HepG2 (cell line): Measurements from ENCODE around the gene TPM3. TPM values are rescaled to one million over a fixed set of nuclear protein-coding genes. Genes with fewer than 3 reads are reported as not detected.

Source experiments
- CERS6 ChIP-seq: sonication (generic); formaldehyde crosslinking; IDR thresholded peaks from 2 replicates; pipeline ENCODE4 v1.5.0; 2020; ENCODE audit warnings: missing genetic modification reagents
- FOXM1 ChIP-seq: sonication (generic); formaldehyde crosslinking; IDR thresholded peaks from 2 replicates; pipeline ENCODE4 v1.5.0; 2020; ENCODE audit warnings: missing genetic modification reagents
- HMG20A ChIP-seq: IDR thresholded peaks from 2 replicates; pipeline ENCODE4 v1.6.1; 2016; ENCODE audit warnings: borderline replicate concordance
- KLF16 ChIP-seq, 2 experiments: sonication (generic) in 1 of 2; formaldehyde crosslinking in 1 of 2; IDR thresholded peaks; 2 replicates each; pipeline versions ENCODE4 v1.6.1 to v1.8.0; 2016 to 2023; ENCODE audit warnings: missing genetic modification reagents in 2 of 2, missing compliant biosample characterization in 1 of 2
- MAFK ChIP-seq, 2 experiments: IDR thresholded peaks in 1 of 2; conservative IDR thresholded peaks in 1 of 2; 2 replicates each; pipeline ENCODE4 v1.6.1; 2011; ENCODE audit warnings: improper control_type of control experiment in 2 of 2, low read length in 2 of 2
- MED13 ChIP-seq: sonication (generic); formaldehyde crosslinking; IDR thresholded peaks from 2 replicates; pipeline ENCODE4 v1.5.0; 2020; ENCODE audit warnings: missing genetic modification reagents
- PTBP1 ChIP-seq: fragments of 200-400 bp; formaldehyde crosslinking; IDR thresholded peaks from 2 replicates; pipeline ENCODE4 v1.6.1; 2018; ENCODE audit warnings: low read length, low read depth; ENCODE audit not compliant: poor library complexity, severe bottlenecking
- RERE ChIP-seq: IDR thresholded peaks from 2 replicates; pipeline ENCODE4 v1.6.1; 2016; ENCODE audit warnings: low read depth, missing genetic modification reagents, missing compliant biosample characterization
- SMARCE1 ChIP-seq: fragments of 450-650 bp; IDR thresholded peaks from 2 replicates; pipeline ENCODE4 v1.6.1; 2017; ENCODE audit warnings: borderline replicate concordance
- ZNF331 ChIP-seq: sonication (generic); formaldehyde crosslinking; IDR thresholded peaks from 2 replicates; pipeline ENCODE4 v1.4.0; 2020; ENCODE audit warnings: missing genetic modification reagents
- ZNF432 ChIP-seq: sonication (generic); formaldehyde crosslinking; IDR thresholded peaks from 2 replicates; pipeline ENCODE4 v1.5.0; 2020; ENCODE audit warnings: missing genetic modification reagents, mild to moderate bottlenecking, borderline replicate concordance
- ZNF557 ChIP-seq: sonication (generic); formaldehyde crosslinking; IDR thresholded peaks from 2 replicates; pipeline ENCODE4 v1.4.0; 2020; ENCODE audit warnings: missing genetic modification reagents
- ZNF576 ChIP-seq: sonication (generic); formaldehyde crosslinking; IDR thresholded peaks from 2 replicates; pipeline ENCODE4 v1.4.0; 2020; ENCODE audit warnings: mild to moderate bottlenecking, missing genetic modification reagents
- ZNF670 ChIP-seq: sonication (generic); formaldehyde crosslinking; IDR thresholded peaks from 2 replicates; pipeline ENCODE4 v1.8.0; 2022; ENCODE audit warnings: mild to moderate bottlenecking, missing genetic modification reagents, borderline replicate concordance
- polyA plus RNA-seq, 8 experiments: library from polyadenylated mRNA; depleted of rRNA in 3 of 8; stranded (reverse) in 7 of 8; unstranded in 1 of 8; fragments of >200 nt; fragmentation: Illumina TruSeq in 4 of 8; extraction: Trizol in 4 of 8; gene quantifications; 2 replicates each; pipeline versions ENCODE4 v1.2.1 to v1.2.3, GENCODE V29; 2011 to 2016; ENCODE audit warnings: low read depth in 4 of 8, missing spikeins in 1 of 8, mixed read lengths in 1 of 8; ENCODE audit not compliant: insufficient read depth in 1 of 8
- total RNA-seq, 5 experiments: library from RNA; depleted of rRNA; stranded (reverse); fragments of >200 nt; fragmentation: Illumina TruSeq; extraction: Trizol; gene quantifications; 2 replicates each; pipeline ENCODE4 v1.2.3, GENCODE V29; 2016; ENCODE audit warnings: low read depth in 1 of 5
- TF ChIP-seq, protein P1 (sequence below): sonication (generic); formaldehyde crosslinking; IDR thresholded peaks from 2 replicates; pipeline ENCODE4 v1.5.0; 2020; ENCODE audit warnings: mild to moderate bottlenecking, missing genetic modification reagents, borderline replicate concordance

The TPM3 gene
- total and polyA plus RNA-seq, 2 of the 13 experiments (the other 11 are each of a cell fraction or from before 2014, with no cell fraction given), result 160 to 307 TPM

DNA sequence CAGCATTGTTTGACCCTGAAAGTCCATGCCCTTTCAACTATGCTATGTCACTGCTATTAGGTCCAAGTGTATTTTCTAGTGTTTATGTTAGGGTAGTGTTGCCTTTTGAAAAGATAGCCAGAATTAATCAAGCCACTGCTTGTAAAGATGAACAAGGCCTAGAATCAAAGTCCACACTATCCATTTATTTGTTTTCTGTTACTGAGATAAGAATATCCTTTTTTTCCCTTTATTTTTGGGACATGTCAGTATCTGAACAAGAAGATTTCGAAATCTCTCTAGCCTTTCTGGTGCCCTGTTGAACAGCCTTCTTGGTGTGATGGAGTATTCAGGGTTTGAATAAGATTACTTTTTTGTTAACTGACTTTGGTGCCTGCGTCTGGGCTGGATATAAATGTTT, 45.5 kb upstream of the TPM3 start (continued):
- TF ChIP-seq, protein P1, sequence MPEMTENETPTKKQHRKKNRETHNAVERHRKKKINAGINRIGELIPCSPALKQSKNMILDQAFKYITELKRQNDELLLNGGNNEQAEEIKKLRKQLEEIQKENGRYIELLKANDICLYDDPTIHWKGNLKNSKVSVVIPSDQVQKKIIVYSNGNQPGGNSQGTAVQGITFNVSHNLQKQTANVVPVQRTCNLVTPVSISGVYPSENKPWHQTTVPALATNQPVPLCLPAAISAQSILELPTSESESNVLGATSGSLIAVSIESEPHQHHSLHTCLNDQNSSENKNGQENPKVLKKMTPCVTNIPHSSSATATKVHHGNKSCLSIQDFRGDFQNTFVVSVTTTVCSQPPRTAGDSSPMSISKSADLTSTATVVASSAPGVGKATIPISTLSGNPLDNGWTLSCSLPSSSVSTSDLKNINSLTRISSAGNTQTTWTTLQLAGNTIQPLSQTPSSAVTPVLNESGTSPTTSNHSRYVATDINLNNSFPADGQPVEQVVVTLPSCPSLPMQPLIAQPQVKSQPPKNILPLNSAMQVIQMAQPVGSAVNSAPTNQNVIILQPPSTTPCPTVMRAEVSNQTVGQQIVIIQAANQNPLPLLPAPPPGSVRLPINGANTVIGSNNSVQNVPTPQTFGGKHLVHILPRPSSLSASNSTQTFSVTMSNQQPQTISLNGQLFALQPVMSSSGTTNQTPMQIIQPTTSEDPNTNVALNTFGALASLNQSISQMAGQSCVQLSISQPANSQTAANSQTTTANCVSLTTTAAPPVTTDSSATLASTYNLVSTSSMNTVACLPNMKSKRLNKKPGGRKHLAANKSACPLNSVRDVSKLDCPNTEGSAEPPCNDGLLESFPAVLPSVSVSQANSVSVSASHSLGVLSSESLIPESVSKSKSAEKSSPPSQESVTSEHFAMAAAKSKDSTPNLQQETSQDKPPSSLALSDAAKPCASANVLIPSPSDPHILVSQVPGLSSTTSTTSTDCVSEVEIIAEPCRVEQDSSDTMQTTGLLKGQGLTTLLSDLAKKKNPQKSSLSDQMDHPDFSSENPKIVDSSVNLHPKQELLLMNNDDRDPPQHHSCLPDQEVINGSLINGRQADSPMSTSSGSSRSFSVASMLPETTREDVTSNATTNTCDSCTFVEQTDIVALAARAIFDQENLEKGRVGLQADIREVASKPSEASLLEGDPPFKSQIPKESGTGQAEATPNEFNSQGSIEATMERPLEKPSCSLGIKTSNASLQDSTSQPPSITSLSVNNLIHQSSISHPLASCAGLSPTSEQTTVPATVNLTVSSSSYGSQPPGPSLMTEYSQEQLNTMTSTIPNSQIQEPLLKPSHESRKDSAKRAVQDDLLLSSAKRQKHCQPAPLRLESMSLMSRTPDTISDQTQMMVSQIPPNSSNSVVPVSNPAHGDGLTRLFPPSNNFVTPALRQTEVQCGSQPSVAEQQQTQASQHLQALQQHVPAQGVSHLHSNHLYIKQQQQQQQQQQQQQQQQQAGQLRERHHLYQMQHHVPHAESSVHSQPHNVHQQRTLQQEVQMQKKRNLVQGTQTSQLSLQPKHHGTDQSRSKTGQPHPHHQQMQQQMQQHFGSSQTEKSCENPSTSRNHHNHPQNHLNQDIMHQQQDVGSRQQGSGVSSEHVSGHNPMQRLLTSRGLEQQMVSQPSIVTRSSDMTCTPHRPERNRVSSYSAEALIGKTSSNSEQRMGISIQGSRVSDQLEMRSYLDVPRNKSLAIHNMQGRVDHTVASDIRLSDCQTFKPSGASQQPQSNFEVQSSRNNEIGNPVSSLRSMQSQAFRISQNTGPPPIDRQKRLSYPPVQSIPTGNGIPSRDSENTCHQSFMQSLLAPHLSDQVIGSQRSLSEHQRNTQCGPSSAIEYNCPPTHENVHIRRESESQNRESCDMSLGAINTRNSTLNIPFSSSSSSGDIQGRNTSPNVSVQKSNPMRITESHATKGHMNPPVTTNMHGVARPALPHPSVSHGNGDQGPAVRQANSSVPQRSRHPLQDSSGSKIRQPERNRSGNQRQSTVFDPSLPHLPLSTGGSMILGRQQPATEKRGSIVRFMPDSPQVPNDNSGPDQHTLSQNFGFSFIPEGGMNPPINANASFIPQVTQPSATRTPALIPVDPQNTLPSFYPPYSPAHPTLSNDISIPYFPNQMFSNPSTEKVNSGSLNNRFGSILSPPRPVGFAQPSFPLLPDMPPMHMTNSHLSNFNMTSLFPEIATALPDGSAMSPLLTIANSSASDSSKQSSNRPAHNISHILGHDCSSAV (CRISPR knock-in tag), result no peak
- no peak for TF ChIP-seq ZNF432 (CRISPR knock-in tag)
- no peak for TF ChIP-seq MAFK (conservative IDR thresholded peaks at IDR 0.05 in 1 of 2, IDR thresholded peaks at IDR 0.05 in 1 of 2; ENCODE audit: low read length in 2 of 2)
- TF ChIP-seq ZNF557 (CRISPR knock-in tag), result 0 out of 2 replicates have a peak, but pooled peaks have one; percentile 62
- no peak for TF ChIP-seq SMARCE1
- TF ChIP-seq KLF16 (CRISPR knock-in tag; IDR thresholded peaks at IDR 0.05), result no peak
- no peak for TF ChIP-seq FOXM1 (CRISPR knock-in tag)
- no peak for TF ChIP-seq CERS6 (CRISPR knock-in tag)
- TF ChIP-seq ZNF331 (CRISPR knock-in tag), result 0 out of 2 replicates have a peak, but pooled peaks have one; percentile 66
- no peak for TF ChIP-seq PTBP1
- TF ChIP-seq MED13, result 0 out of 2 replicates have a peak, but pooled peaks have one; percentile 40
- peak; percentile 76; the same call in 1 of the 2 replicates for TF ChIP-seq RERE
- TF ChIP-seq HMG20A (CRISPR knock-in tag), result peak; percentile 57; the same call in 1 of the 2 replicates
- TF ChIP-seq ZNF576 (CRISPR knock-in tag), result no peak
- TF ChIP-seq ZNF670 (CRISPR knock-in tag), result 0 out of 2 replicates have a peak, but pooled peaks have one; percentile 45
